ENCODE measurements around the gene MBTPS1. TPM values are rescaled to one million over a fixed set of nuclear protein-coding genes. Genes with fewer than 3 reads are reported as not detected.

Gene MBTPS1
- total RNA-seq, 2 donors from 2014 or later: 69.6 to 80.7 TPM

DNA sequence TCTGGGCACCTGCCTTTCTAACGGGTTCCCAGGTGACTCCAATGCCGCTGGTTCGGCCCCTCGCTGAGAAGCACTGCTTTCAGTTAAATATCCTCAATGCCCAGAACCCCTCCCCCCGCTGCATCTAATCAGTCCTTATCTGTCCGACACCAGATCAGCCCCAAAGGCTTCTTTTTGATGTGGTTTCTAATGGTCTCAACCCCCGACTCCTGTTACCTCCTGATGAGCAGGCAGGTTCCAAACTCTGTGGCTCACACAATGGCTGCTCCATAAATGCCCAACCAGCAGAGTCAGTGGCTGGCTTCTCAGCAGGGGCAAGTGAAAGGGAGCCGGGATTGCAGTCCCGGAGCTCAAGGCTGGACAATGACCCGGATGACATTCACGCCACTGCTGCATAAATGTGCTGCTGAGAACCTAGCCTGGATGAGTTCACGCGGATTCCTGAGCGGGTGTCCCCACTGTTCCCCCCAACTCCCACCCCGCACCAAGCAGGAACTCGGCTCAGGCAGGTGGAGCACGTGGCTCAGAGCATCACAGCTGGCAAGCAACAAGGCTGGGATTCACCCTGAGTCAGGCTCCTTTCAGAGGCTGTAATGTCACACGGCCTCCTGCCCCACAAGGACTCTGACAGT, 73.1 kb downstream of the MBTPS1 start:
- Histone ChIP-seq H3K27me3 (peaks cover 16% of the 10 kb centered on the region), H3K36me3 (no peaks in the 10 kb centered on the region), H3K4me1 (no peaks in the 10 kb centered on the region), H3K27ac (no peak overlapping the region), H3K4me3 (no peak overlapping the region), H3K9ac (ENCODE audit: low read depth in 2 of 2, low read length in 2 of 2) (no peak overlapping the region), H3K9me3 (no peaks in the 10 kb centered on the region)
- TF ChIP-seq, protein P1, sequence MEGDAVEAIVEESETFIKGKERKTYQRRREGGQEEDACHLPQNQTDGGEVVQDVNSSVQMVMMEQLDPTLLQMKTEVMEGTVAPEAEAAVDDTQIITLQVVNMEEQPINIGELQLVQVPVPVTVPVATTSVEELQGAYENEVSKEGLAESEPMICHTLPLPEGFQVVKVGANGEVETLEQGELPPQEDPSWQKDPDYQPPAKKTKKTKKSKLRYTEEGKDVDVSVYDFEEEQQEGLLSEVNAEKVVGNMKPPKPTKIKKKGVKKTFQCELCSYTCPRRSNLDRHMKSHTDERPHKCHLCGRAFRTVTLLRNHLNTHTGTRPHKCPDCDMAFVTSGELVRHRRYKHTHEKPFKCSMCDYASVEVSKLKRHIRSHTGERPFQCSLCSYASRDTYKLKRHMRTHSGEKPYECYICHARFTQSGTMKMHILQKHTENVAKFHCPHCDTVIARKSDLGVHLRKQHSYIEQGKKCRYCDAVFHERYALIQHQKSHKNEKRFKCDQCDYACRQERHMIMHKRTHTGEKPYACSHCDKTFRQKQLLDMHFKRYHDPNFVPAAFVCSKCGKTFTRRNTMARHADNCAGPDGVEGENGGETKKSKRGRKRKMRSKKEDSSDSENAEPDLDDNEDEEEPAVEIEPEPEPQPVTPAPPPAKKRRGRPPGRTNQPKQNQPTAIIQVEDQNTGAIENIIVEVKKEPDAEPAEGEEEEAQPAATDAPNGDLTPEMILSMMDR (IDR thresholded peaks at IDR 0.05): no peak
- no peak for DNase-seq
- intact Hi-C loops (cut with DNase I): no loop called here

GRCh38 chr16:84042879-84043485, 73.8 kb downstream of the MBTPS1 start:
- H3K9me3 ChIP-seq: no peaks in the 10 kb centered on the region
- TF ChIP-seq, protein P1 (IDR thresholded peaks at IDR 0.05): no peak
- H3K27ac ChIP-seq: no peak overlapping the region
- intact Hi-C loops (cut with DNase I): no loop called here
- no peak overlapping the region for H3K4me3 ChIP-seq
- peaks cover 16% of the 10 kb centered on the region for H3K27me3 ChIP-seq
- H3K9ac ChIP-seq (ENCODE audit: low read depth in 2 of 2, low read length in 2 of 2): no peak overlapping the region
- no peaks in the 10 kb centered on the region for H3K36me3 ChIP-seq
- H3K4me1 ChIP-seq: no peaks in the 10 kb centered on the region
- DNase-seq: no peak

DNA sequence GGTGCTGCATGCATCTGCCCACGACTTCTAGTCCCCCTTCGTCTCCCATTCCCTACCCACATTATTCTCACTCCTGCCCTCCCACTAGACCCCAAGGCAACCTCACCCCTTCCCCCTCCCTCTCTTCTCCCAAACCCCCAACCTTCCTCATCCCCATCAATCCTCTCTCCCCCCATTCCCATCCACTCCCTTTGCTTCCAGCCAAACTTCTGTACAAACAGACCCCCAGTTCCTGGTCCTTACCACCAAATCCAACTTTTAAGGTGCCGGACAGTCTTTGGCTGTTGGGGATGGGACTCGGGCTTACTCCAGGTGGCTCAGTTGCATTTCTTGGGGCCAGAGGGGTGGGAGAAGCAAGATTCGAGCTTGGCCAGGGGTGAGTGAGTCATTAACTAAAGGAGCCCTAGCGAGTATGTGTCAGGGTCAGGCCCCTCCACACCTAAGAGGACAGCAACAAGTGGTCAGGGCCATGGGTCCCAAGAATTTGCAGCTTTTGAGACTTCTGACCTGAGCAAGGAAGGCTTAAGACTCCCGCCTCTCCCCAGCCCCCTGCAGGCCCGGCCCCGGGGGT, 74.3 kb downstream of the MBTPS1 start, which contains the start of gene SLC38A8:
SLC38A8 (minus strand) TSS at position 488 of the 571 bp plus-strand sequence. CDS start 638 bp downstream, outside the sequence.
- no peaks in the 10 kb centered on the region for H3K9me3 ChIP-seq
- intact Hi-C loops (cut with DNase I): no loop called here
- TF ChIP-seq, protein P1 (IDR thresholded peaks at IDR 0.05): no peak
- no peak within 1 kb of the TSS for H3K9ac ChIP-seq (ENCODE audit: low read depth in 2 of 2, low read length in 2 of 2)
- H3K36me3 ChIP-seq: no peaks in the 10 kb centered on the region
- no peak for DNase-seq
- no peak within 1 kb of the TSS for H3K27ac ChIP-seq
- H3K27me3 ChIP-seq: peaks cover 16% of the 10 kb centered on the region
- no peaks in the 10 kb centered on the region for H3K4me1 ChIP-seq
- H3K4me3 ChIP-seq: no peak within 1 kb of the TSS

DNA sequence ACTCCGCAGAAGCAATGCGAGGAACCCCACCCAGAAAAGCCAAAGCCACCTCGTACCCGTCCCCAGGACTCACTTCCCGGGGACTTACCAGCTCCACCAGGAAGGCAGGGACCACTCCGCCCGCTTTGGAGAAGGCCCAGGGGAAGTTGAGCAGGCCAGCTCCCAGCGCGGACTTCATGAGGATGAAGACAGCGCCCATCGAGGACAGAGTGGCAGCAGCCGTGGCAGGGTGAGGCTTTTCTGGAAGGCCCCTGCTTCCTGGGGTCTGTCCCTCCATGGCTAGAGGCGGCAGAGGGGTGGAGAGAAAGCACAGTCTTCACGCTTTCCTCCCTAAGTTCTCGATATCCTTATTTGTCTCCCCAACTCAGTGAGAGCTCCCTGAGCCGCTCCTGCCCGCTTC, 74.9 kb downstream of the MBTPS1 start:
- no peak for DNase-seq
- TF ChIP-seq, protein P1 (IDR thresholded peaks at IDR 0.05): no peak
- no peaks in the 10 kb centered on the region for H3K36me3 ChIP-seq
- no peaks in the 10 kb centered on the region for H3K4me1 ChIP-seq
- H3K27me3 ChIP-seq: peaks cover 16% of the 10 kb centered on the region
- H3K9me3 ChIP-seq: no peaks in the 10 kb centered on the region
- H3K4me3 ChIP-seq: no peak overlapping the region
- intact Hi-C loops (cut with DNase I): no loop called here
- no peak overlapping the region for H3K9ac ChIP-seq (ENCODE audit: low read depth in 2 of 2, low read length in 2 of 2)
- H3K27ac ChIP-seq: no peak overlapping the region

- peaks cover 16% of the 10 kb centered on the region for H3K27me3 ChIP-seq
- DNase-seq: no peak
- no peak overlapping the region for H3K27ac ChIP-seq
- no peaks in the 10 kb centered on the region for H3K36me3 ChIP-seq
- H3K4me3 ChIP-seq: no peak overlapping the region
- no peaks in the 10 kb centered on the region for H3K4me1 ChIP-seq
- TF ChIP-seq, protein P1 (IDR thresholded peaks at IDR 0.05): no peak
- no peaks in the 10 kb centered on the region for H3K9me3 ChIP-seq
- H3K9ac ChIP-seq (ENCODE audit: low read depth in 2 of 2, low read length in 2 of 2): no peak overlapping the region
- intact Hi-C loops (cut with DNase I): no loop called here
Observed at GRCh38 chr16:84040823-84041820, 75.6 kb downstream of the MBTPS1 start.

All from colonic mucosa (tissue), 4 donors.